HG03460 (cell line): ENCODE data around the gene ZNF600.
"Not testable (repeated sequence)": the region's sequence is repeated elsewhere in the genome, so short reads cannot be mapped to it uniquely, and the experiment has no call there.

ENCODE experiments used
- ATAC-seq: cut with Tn5 transposase; IDR thresholded peaks from one replicate; pipeline ENCODE4 v1.9.1; 2021; ENCODE audit not compliant: unreplicated experiment

Gene ZNF600

DNA sequence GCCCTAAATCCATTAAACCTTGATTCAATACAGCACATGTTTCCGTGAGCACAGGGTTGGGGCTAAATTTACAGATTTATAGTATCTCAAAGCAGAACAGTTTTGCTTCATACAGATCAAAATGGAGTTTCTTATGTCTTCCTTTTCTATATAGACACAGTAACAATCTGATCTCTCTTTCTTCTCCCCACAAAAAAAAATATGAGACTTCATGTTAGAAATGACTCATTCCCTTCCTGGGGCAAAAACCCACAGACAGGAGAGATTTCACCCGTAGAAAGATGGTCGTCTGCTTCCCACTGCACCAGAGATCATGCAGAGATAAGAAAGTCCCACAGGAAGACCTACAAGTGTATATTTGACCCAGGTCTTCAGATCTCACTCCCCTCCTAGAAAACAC lies 44.1 kb downstream of the ZNF600 start:
- ATAC-seq = no peak

GRCh38 chr19:52741951-52742485 lies 44.6 kb downstream of the ZNF600 start:
- no peak for ATAC-seq

GRCh38 chr19:52741371-52741770 lies 45.2 kb downstream of the ZNF600 start:
- not testable (repeated sequence) for ATAC-seq

DNA sequence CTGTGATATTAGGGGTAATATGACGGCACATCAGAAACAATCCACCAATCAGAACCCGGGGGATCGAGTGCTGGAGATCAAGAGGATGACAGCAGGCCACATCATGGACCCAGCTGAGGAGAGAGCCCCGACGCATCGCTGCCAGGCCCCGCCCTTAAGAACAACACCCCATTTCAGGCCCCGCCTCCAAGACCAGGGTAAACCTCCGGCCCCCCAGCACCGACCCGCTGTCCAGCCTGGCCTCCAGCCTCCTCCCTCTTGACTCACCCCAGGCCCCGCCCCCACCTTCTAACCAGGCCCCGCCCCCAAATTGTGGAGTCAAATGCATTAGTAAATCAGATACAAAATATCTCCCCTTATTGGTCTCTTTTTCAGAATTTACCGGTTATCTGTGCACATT lies 47.0 kb downstream of the ZNF600 start:
- ATAC-seq = no peak

DNA sequence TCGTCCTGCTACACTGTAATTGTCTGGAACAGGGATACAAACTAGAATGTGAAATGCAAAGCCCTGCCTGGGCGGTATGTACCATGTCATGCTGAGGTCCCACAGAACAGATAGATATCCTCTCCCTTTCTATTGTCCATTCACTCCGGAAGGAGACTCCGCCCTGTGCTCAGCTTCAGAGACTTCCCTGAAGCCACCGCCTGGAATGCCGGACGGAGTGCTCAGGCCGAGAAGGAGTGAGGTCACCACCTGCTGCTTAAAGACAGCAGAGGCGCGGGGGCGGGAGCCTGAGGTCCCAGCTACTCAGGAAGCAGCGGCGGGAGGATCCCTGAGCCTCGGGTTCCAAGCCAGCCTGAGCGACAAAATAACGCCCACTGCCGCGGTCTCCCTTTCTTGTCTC lies 50.9 kb downstream of the ZNF600 start:
- ATAC-seq = no peak

- ATAC-seq = peak; percentile 82
Measured at GRCh38 chr19:52734893-52735661, 51.5 kb downstream of the ZNF600 start, which contains the start of gene ZNF611. Gene ZNF611 (minus strand): TSS chr19:52735044. CDS start chr19:52715894, 19,150 bp downstream.

- peak; percentile 19 for ATAC-seq
Measured at GRCh38 chr19:52734331-52734892, 52.2 kb downstream of the ZNF600 start.

GRCh38 chr19:52726051-52726450 lies 60.5 kb downstream of the ZNF600 start:
- ATAC-seq = not testable (repeated sequence)

DNA sequence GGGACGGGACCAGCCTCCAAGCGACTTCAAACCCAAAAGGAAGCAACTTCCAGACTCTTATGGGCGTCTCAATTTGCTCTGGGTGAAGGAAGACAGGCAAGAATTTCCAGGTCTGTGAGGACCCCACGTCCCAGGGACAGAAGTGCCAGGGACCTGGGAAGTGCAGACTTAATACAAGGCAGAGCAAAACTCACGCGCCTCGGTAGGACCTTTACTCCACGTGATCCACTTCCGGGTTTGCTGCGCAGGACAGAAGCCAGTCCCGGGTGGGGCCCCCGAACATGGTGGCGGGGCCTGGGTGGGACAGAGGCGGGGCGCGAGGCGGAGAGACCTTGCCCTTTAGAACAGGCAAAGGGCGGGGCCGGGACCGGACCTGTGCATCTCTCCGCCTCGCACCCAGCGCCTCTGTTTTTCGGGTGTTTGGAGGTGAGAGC lies 61.0 kb downstream of the ZNF600 start:
- ATAC-seq = no peak

DNA sequence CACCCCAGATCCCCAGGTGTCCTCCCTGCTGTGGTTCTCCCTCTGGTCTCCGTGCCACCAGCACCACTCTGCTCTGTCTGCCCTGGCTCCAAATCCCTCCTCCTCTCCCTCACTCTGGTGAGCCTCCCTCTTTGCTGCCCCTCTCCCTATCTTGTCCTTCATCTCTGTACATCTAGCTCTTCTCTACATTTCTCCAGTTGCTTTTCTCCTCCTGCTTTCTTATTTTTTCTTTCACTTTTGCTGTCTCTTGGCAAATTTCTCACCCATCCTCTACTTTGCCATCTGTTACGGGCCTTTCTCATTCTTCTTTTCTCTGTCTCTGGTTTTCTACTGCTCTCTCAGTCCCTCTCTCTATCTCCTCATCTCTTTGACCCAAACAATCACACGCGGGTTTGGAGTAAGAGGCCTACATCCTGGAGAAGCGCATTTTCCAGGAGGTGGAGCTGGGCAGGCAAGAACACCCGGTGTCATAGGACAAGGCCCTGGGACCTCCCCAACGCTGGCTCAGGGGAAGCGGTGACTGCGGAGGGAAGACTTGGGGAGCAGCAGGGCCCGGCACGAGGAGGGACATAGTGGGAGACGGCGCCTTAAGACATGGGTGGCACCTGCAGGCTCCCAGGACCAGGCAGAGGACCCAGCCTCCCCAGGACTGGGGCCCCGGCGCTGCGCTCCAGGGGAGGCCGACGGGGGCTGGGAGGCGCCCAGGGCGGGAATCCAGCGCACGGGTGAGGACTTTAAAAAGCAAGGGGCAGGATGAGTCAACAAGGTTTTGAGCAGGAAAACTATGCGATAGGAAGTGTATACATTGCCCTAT lies 61.7 kb downstream of the ZNF600 start:
- ATAC-seq = no peak

- not testable (repeated sequence) for ATAC-seq
Measured at GRCh38 chr19:52723907-52724598, 62.5 kb downstream of the ZNF600 start.

DNA sequence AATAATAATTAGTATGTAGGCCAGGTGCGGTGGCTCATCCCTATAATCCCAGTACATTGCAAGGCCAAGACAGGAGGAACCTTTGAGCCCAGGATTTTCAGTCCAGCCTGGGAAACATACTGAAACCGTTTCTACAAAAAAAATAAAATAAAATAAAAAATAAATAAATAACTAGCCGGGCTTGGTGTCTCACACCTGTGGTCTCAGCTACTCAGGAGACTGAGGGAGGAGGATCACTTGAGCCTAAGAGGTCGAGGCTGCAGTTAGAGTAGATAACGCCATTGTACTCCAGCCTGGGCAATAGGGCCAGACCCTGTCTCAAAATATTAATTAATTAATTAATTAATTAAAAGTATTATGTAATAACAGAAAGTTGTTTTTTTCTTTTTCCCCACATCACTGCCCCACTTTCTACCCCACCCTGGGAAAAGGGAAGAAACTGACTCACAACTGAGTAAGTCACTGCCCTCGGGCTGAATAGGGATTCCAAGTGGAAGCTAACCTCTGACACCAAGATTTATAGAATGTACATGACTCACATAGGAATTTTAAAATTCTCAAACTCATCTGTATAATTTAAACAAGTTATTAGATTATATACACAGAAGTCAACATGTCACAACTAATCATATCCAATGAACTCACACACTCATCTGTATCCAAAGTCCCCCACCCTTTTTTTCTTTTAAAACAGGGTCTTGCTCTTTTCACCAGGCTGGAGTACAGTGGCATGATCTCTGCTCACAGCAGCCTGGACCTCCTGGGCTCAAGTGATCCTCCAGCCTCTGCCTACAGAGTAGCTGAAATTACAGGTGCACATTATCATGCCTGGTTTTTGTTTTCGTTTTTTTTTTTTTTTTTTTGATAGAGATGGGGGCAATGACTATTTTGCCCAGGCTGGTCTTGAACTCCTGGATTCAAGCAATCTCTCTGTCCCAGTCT lies 64.3 kb downstream of the ZNF600 start:
- ATAC-seq = no peak

DNA sequence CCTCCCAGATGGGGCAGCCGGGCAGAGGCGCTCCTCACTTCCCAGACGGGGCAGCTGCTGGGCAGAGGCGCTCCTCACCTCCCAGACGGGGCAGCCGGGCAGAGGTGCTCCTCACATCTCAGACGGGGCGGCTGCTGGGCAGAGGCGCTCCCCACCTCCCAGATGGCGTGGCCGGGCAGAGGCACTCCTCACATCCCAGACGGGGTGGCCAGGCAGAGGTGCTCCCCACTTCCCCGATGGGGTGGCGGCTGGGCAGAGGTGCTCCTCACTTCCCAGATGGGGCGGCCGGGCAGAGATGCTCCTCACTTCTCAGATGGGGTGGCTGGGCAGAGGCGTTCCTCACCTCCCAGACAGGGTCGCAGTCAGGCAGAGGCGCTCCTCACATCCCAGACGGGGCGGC lies 66.0 kb downstream of the ZNF600 start:
- not testable (repeated sequence) for ATAC-seq

- ATAC-seq = no peak
Measured at GRCh38 chr19:52716522-52716921, 70.1 kb downstream of the ZNF600 start.

GRCh38 chr19:52715902-52716301 lies 70.7 kb downstream of the ZNF600 start:
- ATAC-seq = not testable (repeated sequence)

DNA sequence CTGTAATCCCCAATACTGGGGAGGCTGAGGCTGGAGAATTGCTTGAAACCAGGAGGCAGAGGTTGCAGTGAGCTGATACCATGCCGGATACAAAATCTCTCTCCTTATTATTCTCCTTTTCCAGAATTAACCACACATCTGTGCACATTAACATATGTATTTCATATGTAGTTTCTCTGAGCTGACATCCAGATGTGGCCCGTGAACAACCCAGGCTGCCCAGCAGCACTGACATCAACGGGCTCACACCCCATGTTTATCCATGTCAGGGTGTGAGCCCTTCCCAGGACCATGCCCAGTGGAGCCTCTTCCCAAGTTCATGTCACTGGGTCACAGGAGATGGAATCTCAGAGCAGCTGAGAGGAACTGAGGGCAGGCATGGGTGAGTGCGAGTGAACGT lies 71.3 kb downstream of the ZNF600 start:
- not testable (repeated sequence) for ATAC-seq
